Skin epidermis (tissue), 12 donors: ENCODE measurements around the gene SCTR.
A peak's percentile ranks its signal among the peaks of the same experiment; 100 is the strongest.
"Not testable (repeated sequence)": the region's sequence is repeated elsewhere in the genome, so short reads cannot be mapped to it uniquely, and the experiment has no call there.

Experiments used
- H3K27ac ChIP-seq, 21 experiments: fragments of 200-600 bp; sonication (generic) in 11 of 21; one replicate each; pipeline ENCODE4 v1.5.0; 2020; ENCODE audit warnings: mild to moderate bottlenecking in 3 of 21, inconsistent platforms in 2 of 21, moderate library complexity in 2 of 21
- H3K4me3 ChIP-seq, 7 experiments: fragments of 200-600 bp; sonication (generic) in 2 of 7; one replicate each; pipeline ENCODE4 v1.5.0; 2020; ENCODE audit warnings: inconsistent platforms in 2 of 7, mild to moderate bottlenecking in 2 of 7, moderate library complexity in 1 of 7

SCTR gene

GRCh38 chr2:119423811-119424210, 100.5 kb downstream of the SCTR start:
- no peak overlapping the region for H3K4me3 ChIP-seq
- H3K27ac ChIP-seq: no peak overlapping the region

DNA sequence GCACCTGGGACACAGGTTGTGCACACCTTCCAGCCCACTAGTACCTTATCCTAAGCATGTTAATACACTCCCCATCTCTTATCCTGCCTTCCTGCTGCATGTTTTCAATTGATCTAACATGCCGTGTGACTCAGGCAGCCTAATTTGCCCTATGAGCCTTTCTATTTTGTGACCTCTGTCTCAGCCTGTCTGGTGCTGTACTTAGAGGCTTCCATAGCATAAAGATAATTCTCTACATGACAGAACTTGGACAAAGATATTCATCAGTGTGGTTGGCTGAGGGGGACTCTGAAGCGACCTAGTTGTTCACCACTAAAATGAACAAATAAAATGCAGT, 101.2 kb downstream of the SCTR start:
- H3K4me3 ChIP-seq: no peak overlapping the region
- H3K27ac ChIP-seq: no peak overlapping the region

GRCh38 chr2:119422360-119423107, 101.7 kb downstream of the SCTR start:
- Histone ChIP-seq H3K27ac (no peak overlapping the region), H3K4me3 (no peak overlapping the region)

DNA sequence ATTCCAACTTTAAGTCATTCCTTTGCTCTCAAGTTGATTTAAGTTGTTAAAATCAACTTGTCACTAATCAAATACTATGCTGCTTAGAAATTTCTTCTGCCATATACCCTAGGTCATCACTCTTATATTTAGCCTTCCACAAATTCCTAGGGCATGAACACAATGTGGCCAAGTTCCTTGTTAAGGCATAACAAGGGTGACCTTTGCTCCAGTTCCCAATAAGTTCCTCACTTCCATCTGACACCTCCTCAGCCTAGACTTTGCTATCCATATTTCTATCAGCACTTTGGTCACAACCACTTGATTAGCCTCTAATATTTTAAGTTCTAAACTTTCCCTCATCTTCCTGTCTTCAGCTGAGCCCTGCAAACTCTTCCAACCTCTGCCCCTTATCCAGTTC, 102.5 kb downstream of the SCTR start:
- no peak overlapping the region for H3K4me3 ChIP-seq
- no peak overlapping the region for H3K27ac ChIP-seq

- Histone ChIP-seq H3K4me3 (no peak overlapping the region), H3K27ac (no peak overlapping the region)
Observed at GRCh38 chr2:119421304-119421703, 103.0 kb downstream of the SCTR start.

DNA sequence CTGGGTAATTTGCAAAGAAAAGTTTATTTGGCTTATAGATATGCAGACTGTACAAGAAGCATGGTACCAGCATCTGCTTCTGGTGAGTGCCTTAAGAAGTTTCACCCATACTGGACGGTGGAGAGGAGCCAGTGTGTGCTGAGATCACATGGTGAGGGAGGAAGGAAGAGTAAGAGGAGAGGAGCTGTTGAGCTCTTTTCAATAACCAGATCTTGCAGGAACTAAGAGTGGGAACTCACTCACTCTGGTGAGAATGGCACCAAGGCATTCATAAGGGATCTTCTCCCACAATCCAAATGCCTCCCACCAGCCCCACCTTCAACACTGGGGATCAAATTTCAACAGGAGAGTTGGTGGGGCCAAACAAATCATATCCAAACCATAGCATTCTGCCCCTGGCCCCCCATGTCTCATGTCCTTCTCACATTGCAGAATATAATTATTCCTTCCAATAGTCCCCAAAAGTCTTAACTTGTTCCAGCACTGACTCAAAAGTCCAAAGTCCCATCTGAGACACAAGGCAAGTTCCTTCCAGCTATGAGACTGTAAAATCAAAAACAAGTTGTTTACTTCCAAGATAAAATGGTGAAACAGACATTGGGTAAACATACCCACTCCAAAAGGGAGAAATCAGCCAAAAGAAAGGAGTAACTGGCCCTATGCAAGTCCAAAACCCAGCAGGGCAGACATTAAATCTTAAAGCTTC, 104.3 kb downstream of the SCTR start:
- H3K4me3 ChIP-seq: no peak overlapping the region
- no peak overlapping the region for H3K27ac ChIP-seq

DNA sequence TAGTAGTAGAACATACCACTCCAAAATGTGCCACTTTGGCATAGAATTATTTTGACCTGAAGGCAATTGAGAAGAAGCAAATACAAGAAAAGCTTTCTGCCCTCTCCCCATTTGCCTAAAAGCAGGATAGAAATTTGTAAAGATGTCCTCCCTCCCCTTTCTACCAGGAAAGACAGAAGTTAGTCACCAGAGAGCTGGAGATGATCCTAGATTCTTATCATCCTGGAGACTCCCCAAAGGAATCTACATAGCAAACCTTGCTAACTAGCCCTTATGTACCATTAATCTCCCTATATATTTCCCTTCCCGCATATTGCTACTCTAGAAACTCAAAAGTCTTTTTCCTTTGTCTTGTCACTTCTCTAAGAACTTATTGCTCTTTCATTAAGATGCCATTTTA, 105.2 kb downstream of the SCTR start:
- H3K27ac ChIP-seq: no peak overlapping the region
- H3K4me3 ChIP-seq: no peak overlapping the region

- Histone ChIP-seq H3K27ac (no peak overlapping the region), H3K4me3 (no peak overlapping the region)
Observed at GRCh38 chr2:119417908-119418307, 106.4 kb downstream of the SCTR start.

- Histone ChIP-seq H3K4me3 (no peak overlapping the region), H3K27ac (no peak overlapping the region)
Observed at GRCh38 chr2:119416299-119416923, 107.9 kb downstream of the SCTR start.

DNA sequence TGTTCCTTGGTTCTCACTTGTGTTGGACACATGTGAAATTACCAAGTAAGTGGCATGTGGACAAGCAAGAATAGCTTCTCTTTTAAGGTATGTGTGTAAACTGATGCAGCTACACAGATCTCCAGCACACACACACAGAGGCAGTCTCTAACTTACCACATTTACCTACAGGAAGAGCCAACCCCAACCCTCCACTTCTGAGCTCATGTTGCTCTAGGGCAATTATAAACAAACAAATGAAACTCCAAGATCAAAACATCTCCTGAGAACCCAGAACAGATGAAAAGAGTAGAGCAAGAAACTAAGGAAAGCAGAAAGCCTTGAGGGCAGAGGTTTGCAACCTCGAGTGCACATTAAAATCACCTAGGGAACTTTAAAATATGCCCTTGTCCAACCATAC, 108.7 kb downstream of the SCTR start:
- Histone ChIP-seq H3K27ac (no peak overlapping the region), H3K4me3 (no peak overlapping the region)

- H3K4me3 ChIP-seq: no peak overlapping the region
- H3K27ac ChIP-seq: no peak overlapping the region
Observed at GRCh38 chr2:119414894-119415293, 109.4 kb downstream of the SCTR start.

DNA sequence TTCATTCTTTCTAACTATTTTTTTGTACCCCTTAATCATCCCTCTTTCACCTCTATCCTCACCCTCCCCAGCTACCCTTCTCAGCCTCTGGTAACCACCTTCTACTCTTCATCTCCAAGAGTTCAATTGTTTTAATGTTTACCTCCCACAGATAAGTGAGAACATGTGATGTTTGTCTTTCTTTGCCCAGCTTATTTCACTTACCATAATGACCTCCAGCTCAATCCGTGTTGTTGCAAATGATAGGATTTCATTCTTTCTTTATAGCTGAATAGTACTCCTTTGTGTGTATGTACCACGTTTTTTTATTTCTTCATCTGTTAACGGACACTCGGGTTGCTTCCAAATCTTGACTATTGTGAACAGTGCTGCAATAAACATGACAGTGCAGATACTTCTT, 114.8 kb downstream of the SCTR start:
- no peak overlapping the region for H3K4me3 ChIP-seq
- H3K27ac ChIP-seq: no peak overlapping the region

- Histone ChIP-seq H3K27ac (peak overlapping the region in 2 of 21 experiments; percentile 6 to 9), H3K4me3 (no peak overlapping the region)
Observed at GRCh38 chr2:119408221-119408619, 116.1 kb downstream of the SCTR start.

GRCh38 chr2:119407430-119408220, 116.7 kb downstream of the SCTR start:
- H3K27ac ChIP-seq: peak overlapping the region in 6 of 21 experiments; percentile 6 to 61 (median 34)

GRCh38 chr2:119405151-119405550, 119.1 kb downstream of the SCTR start:
- Histone ChIP-seq H3K27ac (no peak overlapping the region), H3K4me3 (no peak overlapping the region)

More at GRCh38 chr2:119407430-119408220, 116.7 kb downstream of the SCTR start:
- no peak overlapping the region for H3K4me3 ChIP-seq

GRCh38 chr2:119403618-119404017, 120.7 kb downstream of the SCTR start:
- H3K27ac ChIP-seq, H3K4me3 ChIP-seq: not testable (repeated sequence)

- no peak overlapping the region for H3K27ac ChIP-seq
- no peak overlapping the region for H3K4me3 ChIP-seq
Observed at GRCh38 chr2:119402645-119403560, 121.4 kb downstream of the SCTR start.

DNA sequence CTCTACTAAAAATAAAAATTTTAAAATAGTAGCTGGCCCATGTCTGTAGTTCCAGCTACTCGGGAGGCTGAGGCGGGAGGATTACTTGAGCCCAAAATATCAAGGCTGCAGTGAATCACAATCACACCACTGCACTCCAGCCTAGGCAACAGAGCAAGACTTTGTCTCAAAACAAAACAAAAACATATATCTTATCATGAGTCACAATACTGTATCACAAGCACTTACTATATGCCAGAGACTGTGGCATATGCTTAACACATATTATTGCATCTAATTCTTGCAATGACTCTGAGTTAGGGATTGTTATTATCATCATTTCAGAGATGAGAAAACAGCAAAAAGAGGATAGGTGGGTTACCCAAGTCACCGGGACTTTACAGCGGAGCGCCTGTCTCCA, 122.2 kb downstream of the SCTR start:
- no peak overlapping the region for H3K4me3 ChIP-seq
- no peak overlapping the region for H3K27ac ChIP-seq

DNA sequence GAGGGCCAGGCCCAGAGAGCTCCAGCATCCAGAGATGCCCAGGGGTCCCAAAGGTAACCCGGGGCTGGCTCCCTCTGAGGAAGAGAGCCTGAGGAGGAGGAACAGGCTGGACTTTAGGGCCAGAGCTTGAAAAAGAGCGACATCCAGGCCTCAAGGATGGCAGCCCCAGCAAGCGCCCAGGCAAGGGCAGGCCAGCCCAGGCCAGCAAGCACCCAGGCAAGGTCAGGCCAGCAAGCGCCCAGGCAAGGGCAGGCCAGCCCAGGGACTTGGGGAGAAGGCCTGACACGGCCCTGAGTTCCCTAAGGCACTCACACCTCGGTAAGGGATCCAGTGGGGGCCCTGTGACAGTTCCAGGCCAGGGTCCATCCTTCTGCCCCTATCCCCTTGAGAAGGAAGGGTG, 127.1 kb downstream of the SCTR start:
- Histone ChIP-seq H3K27ac (no peak overlapping the region), H3K4me3 (no peak overlapping the region)
